Thymus (tissue), 11 donors: Measurements from ENCODE around the gene ZFYVE19. TPM values are rescaled to one million over a fixed set of nuclear protein-coding genes. Genes with fewer than 3 reads are reported as not detected.

Experiments
- DNase-seq, 9 donors: peaks; one replicate each; pipeline ENCODE4 v3.0.0-alpha.2; 2013; ENCODE audit warnings: low spot score in 9 of 9, low read depth in 6 of 9, missing footprints in 1 of 9
- H3K27ac ChIP-seq, 2 donors: one replicate each; pipeline ENCODE4 v1.5.1; 2013; ENCODE audit warnings: control low read depth in 1 of 2, low read depth in 1 of 2, low read length in 1 of 2, mild to moderate bottlenecking in 1 of 2, moderate library complexity in 1 of 2
- H3K27me3 ChIP-seq, 2 donors: one replicate each; pipeline ENCODE4 v1.5.1; 2013; ENCODE audit warnings: low read length in 1 of 2; ENCODE audit not compliant: control insufficient read depth in 2 of 2, insufficient read depth in 1 of 2
- H3K36me3 ChIP-seq, 2 donors: one replicate each; pipeline ENCODE4 v1.5.1; 2013; ENCODE audit warnings: low read length in 1 of 2, mild to moderate bottlenecking in 1 of 2, moderate library complexity in 1 of 2; ENCODE audit not compliant: control insufficient read depth in 2 of 2, insufficient read depth in 2 of 2
- H3K4me1 ChIP-seq, 2 donors: one replicate each; pipeline ENCODE4 v1.5.1; 2013; ENCODE audit warnings: low read length in 2 of 2; ENCODE audit not compliant: control insufficient read depth in 2 of 2, insufficient read depth in 2 of 2
- H3K4me3 ChIP-seq, 2 donors: one replicate each; pipeline ENCODE4 v1.5.1; 2013; ENCODE audit warnings: low read length in 2 of 2, control low read depth in 1 of 2, mild to moderate bottlenecking in 1 of 2
- H3K9me3 ChIP-seq, 2 donors: one replicate each; pipeline ENCODE4 v1.5.1; 2013; ENCODE audit warnings: low read length in 1 of 2, mild to moderate bottlenecking in 1 of 2; ENCODE audit not compliant: control insufficient read depth in 2 of 2, insufficient read depth in 1 of 2
- WGBS: extraction: QIAGEN DNeasy Blood & Tissue Kit; methylation state at CpG from one replicate; pipeline ENCODE4 v1.1.7; 2013; 5-methylcytosine and 5-hydroxymethylcytosine counted together
- polyA plus RNA-seq: library from polyadenylated mRNA; stranded (reverse); fragments of 200-250 nt; gene quantifications from one replicate; pipeline ENCODE4 v1.2.3, GENCODE V29; 2013
- total RNA-seq: library from RNA; stranded (reverse); fragments of 120-200 nt; gene quantifications from one replicate; pipeline ENCODE4 v1.2.4, GENCODE V29; 2013
- donor health status: healthy.

Gene ZFYVE19
- total and polyA plus RNA-seq, 2 donors: 16.9 to 43.5 TPM

- Histone ChIP-seq H3K27ac (no peak overlapping the region), H3K9me3 (no peaks in the 10 kb centered on the region), H3K4me1 (peaks cover 31 to 73% of the 10 kb centered on the region in 2 donors), H3K36me3 (peaks cover 17 to 27% of the 10 kb centered on the region in 2 donors), H3K27me3 (no peaks in the 10 kb centered on the region), H3K4me3 (no peak overlapping the region)
- no peak for DNase-seq
- 98% methylated on average over 32 of the region's 32 CpGs for WGBS
Measured at GRCh38 chr15:40766906-40767837, 39.7 kb upstream of the ZFYVE19 start.

- Histone ChIP-seq H3K27me3 (no peaks in the 10 kb centered on the region), H3K27ac (no peak overlapping the region), H3K9me3 (no peaks in the 10 kb centered on the region), H3K4me1 (peaks cover 31 to 68% of the 10 kb centered on the region in 2 donors), H3K4me3 (no peak overlapping the region), H3K36me3 (peaks cover 23 to 29% of the 10 kb centered on the region in 2 donors)
- 96% methylated on average over 29 of the region's 29 CpGs for WGBS
- DNase-seq: no peak
Measured at GRCh38 chr15:40767838-40768500, 38.9 kb upstream of the ZFYVE19 start.

- Histone ChIP-seq H3K9me3 (no peaks in the 10 kb centered on the region), H3K27me3 (no peaks in the 10 kb centered on the region), H3K4me1 (peaks cover 26 to 61% of the 10 kb centered on the region in 2 donors), H3K27ac (peak overlapping the region; percentile 68 to 82), H3K4me3 (peak overlapping the region in 1 of 2 donors; percentile 12), H3K36me3 (peaks cover 29 to 37% of the 10 kb centered on the region in 2 donors)
- 54% methylated on average over 21 of the region's 21 CpGs for WGBS
- DNase-seq: peak in 2 of 9 donors; percentile 18 to 20
Measured at GRCh38 chr15:40768521-40769273, 38.2 kb upstream of the ZFYVE19 start.

GRCh38 chr15:40769274-40770146 is 37.4 kb upstream of the ZFYVE19 start, which contains the start of gene C15orf62:
Gene C15orf62, plus strand, starts transcription at chr15:40769980. Its CDS starts 516 bp downstream, at chr15:40770496.
- Histone ChIP-seq H3K36me3 (peaks cover 37 to 45% of the 10 kb centered on the region in 2 donors), H3K4me1 (peaks cover 25 to 55% of the 10 kb centered on the region in 2 donors), H3K27me3 (no peaks in the 10 kb centered on the region), H3K27ac (peak within 1 kb of the TSS; percentile 68 to 82), H3K4me3 (peak within 1 kb of the TSS in 1 of 2 donors; percentile 12), H3K9me3 (no peaks in the 10 kb centered on the region)
- peak in 4 of 9 donors; percentile 60 to 81 (median 64) for DNase-seq
- 7% methylated on average over 28 of the region's 28 CpGs for WGBS

GRCh38 chr15:40770147-40770721 is 36.7 kb upstream of the ZFYVE19 start:
- Histone ChIP-seq H3K36me3 (peaks cover 44 to 52% of the 10 kb centered on the region in 2 donors), H3K4me1 (peaks cover 20 to 48% of the 10 kb centered on the region in 2 donors), H3K9me3 (no peaks in the 10 kb centered on the region), H3K27ac (peak overlapping the region; percentile 68 to 82), H3K27me3 (no peaks in the 10 kb centered on the region), H3K4me3 (peak overlapping the region in 1 of 2 donors; percentile 12)
- peak in 4 of 9 donors; percentile 38 to 76 (median 60) for DNase-seq
- 6% methylated on average over 17 of the region's 17 CpGs for WGBS

- over 99% methylated on average over 5 of the region's 5 CpGs for WGBS
- peaks cover 50 to 61% of the 10 kb centered on the region in 2 donors for H3K36me3 ChIP-seq
- peaks cover 16 to 38% of the 10 kb centered on the region in 2 donors for H3K4me1 ChIP-seq
- H3K27ac ChIP-seq: no peak overlapping the region
- no peak overlapping the region for H3K4me3 ChIP-seq
- no peaks in the 10 kb centered on the region for H3K27me3 ChIP-seq
- DNase-seq: no peak
- H3K9me3 ChIP-seq: no peaks in the 10 kb centered on the region
Measured at GRCh38 chr15:40771242-40771641, 35.6 kb upstream of the ZFYVE19 start.

- 95% methylated on average over 13 of the region's 13 CpGs for WGBS
- H3K27me3 ChIP-seq: no peaks in the 10 kb centered on the region
- no peak overlapping the region for H3K27ac ChIP-seq
- peaks cover 56 to 64% of the 10 kb centered on the region in 2 donors for H3K36me3 ChIP-seq
- no peak overlapping the region for H3K4me3 ChIP-seq
- peaks cover 22 to 42% of the 10 kb centered on the region in 2 donors for H3K4me1 ChIP-seq
- no peak for DNase-seq
- no peaks in the 10 kb centered on the region for H3K9me3 ChIP-seq
Measured at GRCh38 chr15:40772014-40772413, 34.9 kb upstream of the ZFYVE19 start.

GRCh38 chr15:40773496-40773895 is 33.4 kb upstream of the ZFYVE19 start:
- H3K4me1 ChIP-seq: peaks cover 21 to 39% of the 10 kb centered on the region in 2 donors
- peaks cover 46 to 52% of the 10 kb centered on the region in 2 donors for H3K36me3 ChIP-seq
- H3K27me3 ChIP-seq: no peaks in the 10 kb centered on the region
- no peak for DNase-seq
- H3K9me3 ChIP-seq: no peaks in the 10 kb centered on the region
- H3K27ac ChIP-seq: no peak overlapping the region
- H3K4me3 ChIP-seq: no peak overlapping the region
- WGBS: 98% methylated on average over 8 of the region's 8 CpGs
